H1 (cell line): Measurements from ENCODE around the gene SUCLG2. TPM values are rescaled to one million over a fixed set of nuclear protein-coding genes. Genes with fewer than 3 reads are reported as not detected.

Experiments used
- CTCF ChIA-PET: fragments of 300-600 bp; sonication (Branson Sonifier 250); formaldehyde crosslinking; loops from one replicate; lab custom pipeline; 2021; ENCODE audit not compliant: partially characterized antibody; lab: Charles Lee
- POLR2A ChIA-PET: fragments of 300-600 bp; sonication (Branson Sonifier 250); formaldehyde crosslinking; loops from one replicate; lab custom pipeline; 2021; ENCODE audit warnings: inconsistent platforms; ENCODE audit not compliant: partially characterized antibody; lab: Charles Lee
- DNase-seq, 2 experiments: peaks; one replicate each; pipeline versions ENCODE4 v3.0.0 to v3.0.0-alpha.2; 2010 to 2022; ENCODE audit warnings: low spot score in 2 of 2, low read depth in 1 of 2, mixed read lengths in 1 of 2
- FAIRE-seq: peaks from 2 replicates; lab custom pipeline; 2011; peaks lifted over from hg19 to GRCh38; lab: Jason Lieb, UNC
- H2AFZ ChIP-seq: 2 replicates; pipeline ENCODE4 v1.8.1; 2012; ENCODE audit warnings: low read length, inconsistent platforms
- H2AK5ac ChIP-seq: 2 replicates; pipeline ENCODE4 v1.6.1; 2013; ENCODE audit warnings: low read depth, low read length
- H2BK120ac ChIP-seq: replicated peaks from 2 replicates; pipeline ENCODE3; 2013; ENCODE audit warnings: low read depth, low read length, inconsistent platforms
- H2BK12ac ChIP-seq: 2 replicates; pipeline ENCODE4 v1.6.1; 2013; ENCODE audit warnings: low read depth, low read length
- H2BK15ac ChIP-seq: 2 replicates; pipeline ENCODE4 v1.6.1; 2013; ENCODE audit warnings: low read length
- H2BK20ac ChIP-seq: 2 replicates; pipeline ENCODE4 v1.6.1; 2013; ENCODE audit warnings: low read length
- H2BK5ac ChIP-seq: 2 replicates; pipeline ENCODE4 v1.6.1; 2013; ENCODE audit warnings: low read depth, low read length
- H3K14ac ChIP-seq: 2 replicates; pipeline ENCODE4 v1.6.1; 2013; ENCODE audit warnings: inconsistent platforms; ENCODE audit not compliant: insufficient read length
- H3K18ac ChIP-seq: 2 replicates; pipeline ENCODE4 v1.6.1; 2013; ENCODE audit warnings: low read length; ENCODE audit errors: extremely low read depth
- H3K23ac ChIP-seq: 2 replicates; pipeline ENCODE4 v1.6.1; 2013; ENCODE audit warnings: inconsistent platforms; ENCODE audit not compliant: insufficient read length
- H3K23me2 ChIP-seq: 2 replicates; pipeline ENCODE4 v1.6.1; 2013; ENCODE audit warnings: low read depth, low read length
- H3K27ac ChIP-seq: 2 replicates; pipeline ENCODE4 v1.6.1; 2011; ENCODE audit warnings: low read depth, low read length, inconsistent platforms
- H3K27me3 ChIP-seq, 4 experiments: replicated peaks in 1 of 4; 1 replicate in 1 of 4; 2 replicates in 3 of 4; pipeline versions ENCODE4 v1.6.1 to v1.8.1; 2011 to 2013; ENCODE audit warnings: low read length in 3 of 4, mild to moderate bottlenecking in 3 of 4, inconsistent platforms in 2 of 4, mixed read lengths in 2 of 4, moderate library complexity in 1 of 4; ENCODE audit not compliant: control insufficient read depth in 3 of 4, insufficient read depth in 3 of 4; ENCODE audit errors: extremely low read depth in 1 of 4
- H3K36me3 ChIP-seq, 4 experiments: 2 replicates each; pipeline versions ENCODE4 v1.6.1 to v1.8.1; 2011 to 2013; ENCODE audit warnings: mild to moderate bottlenecking in 4 of 4, low read length in 3 of 4, moderate library complexity in 2 of 4, control low read depth in 1 of 4, inconsistent platforms in 1 of 4; ENCODE audit not compliant: insufficient read depth in 4 of 4, control insufficient read depth in 2 of 4
- H3K4ac ChIP-seq: replicated peaks from 2 replicates; pipeline ENCODE3; 2013; ENCODE audit warnings: low read length, low read depth, mixed read lengths, inconsistent platforms; ENCODE audit not compliant: insufficient read length
- H3K4me1 ChIP-seq, 4 experiments: replicated peaks in 1 of 4; 1 replicate in 1 of 4; 2 replicates in 3 of 4; pipeline versions ENCODE4 v1.6.1 to v1.8.1; 2011 to 2013; ENCODE audit warnings: low read length in 3 of 4, inconsistent platforms in 2 of 4, mixed read lengths in 1 of 4; ENCODE audit not compliant: insufficient read depth in 4 of 4, control insufficient read depth in 3 of 4
- H3K4me2 ChIP-seq, 2 experiments: 2 replicates each; pipeline versions ENCODE4 v1.6.1 to v1.8.1; 2011 to 2013; ENCODE audit warnings: low read depth in 2 of 2, low read length in 2 of 2, control low read depth in 1 of 2, inconsistent platforms in 1 of 2, mild to moderate bottlenecking in 1 of 2; ENCODE audit not compliant: insufficient read depth in 1 of 2
- H3K4me3 ChIP-seq, 4 experiments: fragments of 200-600, 300-600 bp in 1 of 4; sonication (generic), shearing (Covaris generic), sonication (Bioruptor Twin) in 1 of 4; 2 replicates each; pipeline versions ENCODE4 v1.5.1 to v1.8.1; 2011 to 2016; ENCODE audit warnings: low read length in 4 of 4, low read depth in 3 of 4, control low read depth in 2 of 4, inconsistent platforms in 2 of 4, mild to moderate bottlenecking in 2 of 4, mixed read lengths in 1 of 4, moderate library complexity in 1 of 4; ENCODE audit not compliant: insufficient read depth in 2 of 4; ENCODE audit errors: extremely low read depth in 1 of 4
- H3K56ac ChIP-seq: replicated peaks from 2 replicates; pipeline ENCODE3; 2013; ENCODE audit warnings: low read depth, mild to moderate bottlenecking, mixed read lengths, low read length, inconsistent platforms; ENCODE audit not compliant: insufficient read length
- H3K79me1 ChIP-seq: 2 replicates; pipeline ENCODE4 v1.6.1; 2013; ENCODE audit warnings: low read depth, low read length, control low read depth
- H3K79me2 ChIP-seq, 2 experiments: 2 replicates each; pipeline versions ENCODE4 v1.6.1 to v1.8.1; 2012 to 2013; ENCODE audit warnings: low read length in 2 of 2, mild to moderate bottlenecking in 2 of 2, inconsistent platforms in 1 of 2; ENCODE audit not compliant: insufficient read depth in 2 of 2, control insufficient read depth in 1 of 2
- H3K9ac ChIP-seq, 4 experiments: replicated peaks in 1 of 4; 1 replicate in 1 of 4; 2 replicates in 3 of 4; pipeline versions ENCODE4 v1.6.1 to v1.8.1; 2011 to 2013; ENCODE audit warnings: low read depth in 3 of 4, low read length in 3 of 4, control low read depth in 2 of 4, mild to moderate bottlenecking in 2 of 4, moderate library complexity in 2 of 4, inconsistent platforms in 1 of 4; ENCODE audit errors: extremely low read depth in 1 of 4
- H3K9me3 ChIP-seq, 2 experiments: 2 replicates each; pipeline versions ENCODE4 v1.6.1 to v1.8.1; 2012 to 2013; ENCODE audit warnings: mild to moderate bottlenecking in 2 of 2, moderate library complexity in 2 of 2, control low read depth in 1 of 2, inconsistent platforms in 1 of 2, low read depth in 1 of 2, low read length in 1 of 2, mixed read lengths in 1 of 2; ENCODE audit not compliant: insufficient read depth in 2 of 2
- H4K20me1 ChIP-seq, 2 experiments: replicated peaks in 1 of 2; 2 replicates each; pipeline versions ENCODE3 to v1.8.1; 2011 to 2013; ENCODE audit warnings: inconsistent platforms in 2 of 2, low read length in 2 of 2, mild to moderate bottlenecking in 1 of 2; ENCODE audit not compliant: insufficient read depth in 2 of 2, control insufficient read depth in 1 of 2
- H4K5ac ChIP-seq: 2 replicates; pipeline ENCODE4 v1.6.1; 2013; ENCODE audit warnings: low read length, low read depth, mixed read lengths, inconsistent platforms; ENCODE audit not compliant: insufficient read length
- H4K8ac ChIP-seq: 2 replicates; pipeline ENCODE4 v1.8.0; 2013; ENCODE audit warnings: mild to moderate bottlenecking, moderate library complexity, low read length, inconsistent platforms; ENCODE audit not compliant: insufficient read depth; ENCODE audit errors: extremely low read depth
- H4K91ac ChIP-seq: replicated peaks from 2 replicates; pipeline ENCODE3; 2013; ENCODE audit warnings: low read length, mixed read lengths, inconsistent platforms; ENCODE audit not compliant: insufficient read length
- CEBPB ChIP-seq: IDR thresholded peaks from 2 replicates; pipeline ENCODE4 v1.6.1; 2012; ENCODE audit warnings: low read depth, low read length
- CHD1 ChIP-seq: IDR thresholded peaks from 2 replicates; pipeline ENCODE4 v1.6.1; 2012; ENCODE audit warnings: low read depth, low read length, improper control_type of control experiment
- CTBP2 ChIP-seq: IDR thresholded peaks from 2 replicates; pipeline ENCODE4 v1.7.0; 2011; ENCODE audit warnings: borderline replicate concordance, mild to moderate bottlenecking, moderate library complexity, mixed read lengths, low read length; ENCODE audit not compliant: insufficient read depth, insufficient read length
- CTCF ChIP-seq, 3 experiments: IDR thresholded peaks; 1 replicate in 2 of 3; 2 replicates in 1 of 3; pipeline versions ENCODE4 v1.5.1 to v1.6.1; 2011; ENCODE audit warnings: low read length in 3 of 3, mild to moderate bottlenecking in 3 of 3, inconsistent platforms in 2 of 3, low read depth in 1 of 3, moderate library complexity in 1 of 3; ENCODE audit not compliant: insufficient read depth in 1 of 3; ENCODE audit errors: control extremely low read depth in 1 of 3
- EGR1 ChIP-seq: IDR thresholded peaks from 2 replicates; pipeline ENCODE4 v1.6.1; 2011; ENCODE audit warnings: low read depth, low read length, borderline replicate concordance
- GABPA ChIP-seq: IDR thresholded peaks from 2 replicates; pipeline ENCODE4 v1.6.1; 2011; ENCODE audit warnings: mild to moderate bottlenecking, low read length, moderate library complexity, borderline replicate concordance; ENCODE audit not compliant: insufficient read depth
- KDM1A ChIP-seq: fragments of 200-600, 300-600 bp; sonication (generic); IDR thresholded peaks from 2 replicates; pipeline ENCODE4 v1.7.1; 2016; ENCODE audit warnings: mild to moderate bottlenecking, low read length, borderline replicate concordance
- POU5F1 ChIP-seq: IDR thresholded peaks from 2 replicates; pipeline ENCODE4 v1.6.1; 2011; ENCODE audit warnings: low read depth, mild to moderate bottlenecking, low read length, moderate library complexity
- SAP30 ChIP-seq: fragments of 300-600 bp; sonication (generic); IDR thresholded peaks from 2 replicates; pipeline ENCODE4 v1.7.1; 2012; ENCODE audit warnings: low read length, moderate library complexity, mild to moderate bottlenecking, inconsistent platforms; ENCODE audit not compliant: insufficient read depth, insufficient replicate concordance
- SIX5 ChIP-seq: IDR thresholded peaks from 2 replicates; pipeline ENCODE4 v1.6.1; 2011; ENCODE audit warnings: mild to moderate bottlenecking, low read depth, low read length
- SUZ12 ChIP-seq: fragments of 200-600 bp; sonication (generic); IDR thresholded peaks from 2 replicates; pipeline ENCODE4 v1.6.1; 2012; ENCODE audit warnings: mild to moderate bottlenecking, inconsistent platforms, low read length, moderate library complexity, mixed read lengths
- WGBS, 2 experiments: shearing (Covaris generic) in 1 of 2; methylation state at CpG; one replicate each; pipeline versions ENCODE4 v1.1.6 to v1.1.7; 2013 to 2015; ENCODE audit warnings: low lambda C conversion rate in 2 of 2, mixed read lengths in 2 of 2, inconsistent platforms in 1 of 2, low coverage in 1 of 2, missing lambda C conversion rate in 1 of 2; ENCODE audit not compliant: insufficient replicate concordance in 2 of 2, insufficient coverage in 1 of 2, insufficient read length in 1 of 2; ENCODE audit errors: extremely low coverage in 1 of 2, missing lambda C conversion rate in 1 of 2; 5-methylcytosine and 5-hydroxymethylcytosine counted together
- polyA plus RNA-seq, 7 experiments: library from polyadenylated mRNA; depleted of rRNA in 3 of 7; stranded (reverse) in 5 of 7; unstranded in 2 of 7; fragments of >200 nt in 5 of 7; fragments of 200-250 nt in 2 of 7; gene quantifications; 1 replicate in 5 of 7; 2 replicates in 1 of 7; 4 replicates in 1 of 7; pipeline versions ENCODE4 v1.2.1 to v1.2.3, GENCODE V29; 2011 to 2013; ENCODE audit warnings: missing spikeins in 2 of 7, mixed read lengths in 2 of 7
- total RNA-seq: library from RNA; stranded (reverse); fragmentation: NEBNext Ultra II Directional; extraction: Animal tissue kit (Norgen Biotek cat#: 25700); gene quantifications from 2 replicates; pipeline ENCODE4 v1.2.1, GENCODE V29; 2021

SUCLG2 gene
- total and polyA plus RNA-seq, 2 of the 8 experiments (the other 6 are each of a cell fraction or from before 2014, with no cell fraction given): 12.9 to 46.2 TPM

DNA sequence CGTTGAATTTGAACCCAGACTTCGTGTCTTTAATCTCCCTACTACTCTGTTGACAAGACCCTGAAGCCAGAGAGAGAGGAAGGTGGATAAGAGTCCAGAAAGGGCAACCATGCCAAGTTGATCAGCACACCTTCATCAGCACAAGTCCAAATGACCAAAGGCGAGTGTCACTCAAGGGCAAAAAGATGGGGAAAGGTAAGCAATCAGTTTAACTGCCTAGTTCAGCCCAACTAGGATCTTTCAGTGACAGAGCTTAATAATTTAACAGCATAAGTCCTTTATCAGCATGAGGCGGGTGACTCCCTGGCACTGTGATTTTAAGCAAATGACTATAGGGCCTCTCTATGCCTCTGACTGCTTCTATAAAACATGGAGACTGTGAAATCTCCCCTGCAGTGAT, 6.2 kb downstream of the SUCLG2 start:
- Histone ChIP-seq H2BK5ac (no peak overlapping the region), H3K4me3 (no peak overlapping the region), H2AFZ (no peak overlapping the region), H3K36me3 (peaks cover 0 to 3% (median 0%) of the 10 kb centered on the region in 4 experiments; a peak in 2 of 8 replicates), H3K4me2 (no peak overlapping the region), H3K56ac (no peak overlapping the region), H2BK20ac (no peak overlapping the region), H4K5ac (no peak overlapping the region), H3K27me3 (no peaks in the 10 kb centered on the region), H3K4ac (no peak overlapping the region), H2BK12ac (no peak overlapping the region), H4K91ac (no peak overlapping the region), H3K23ac (no peak overlapping the region), H3K14ac (no peak overlapping the region), H3K23me2 (no peaks in the 10 kb centered on the region), H3K9ac (no peak overlapping the region), H2AK5ac (no peak overlapping the region), H3K79me1 (peaks cover 2% of the 10 kb centered on the region; the same call in 1 of the 2 replicates), H2BK15ac (no peak overlapping the region), H2BK120ac (no peak overlapping the region), H3K18ac (no peak overlapping the region), H4K20me1 (no peaks in the 10 kb centered on the region), H3K27ac (no peak overlapping the region), H3K9me3 (no peaks in the 10 kb centered on the region), H3K79me2 (peaks cover 0 to 30% of the 10 kb centered on the region in 2 experiments; a peak in 2 of 4 replicates), H4K8ac (no peak overlapping the region), H3K4me1 (peaks cover 0 to 5% (median 1%) of the 10 kb centered on the region in 4 experiments; a peak in 2 of 7 replicates)
- DNase-seq (no peak), FAIRE-seq (no peak)
- 86% methylated on average over 4 of the region's 4 CpGs; no CpG with 5 or more reads in 1 of the 2 experiments for WGBS, 2 experiments
- ChIA-PET CTCF (interaction anchor here (0.7 kb wide), 1 partner anchor 184 kb away, joined by 3 read pairs; no protein-coding TSS in a partner anchor), POLR2A (no interaction called here)
- TF ChIP-seq SIX5: no peak
- no peak for TF ChIP-seq KDM1A
- TF ChIP-seq CTCF (IDR thresholded peaks at IDR 0.05; ENCODE audit: control extremely low read depth in 1 of 3, insufficient read depth in 1 of 3, low read depth in 1 of 3, low read length in 3 of 3): no peak
- no peak for TF ChIP-seq SAP30
- no peak for TF ChIP-seq GABPA
- no peak for TF ChIP-seq CEBPB
- no peak for TF ChIP-seq CTBP2
- TF ChIP-seq SUZ12: no peak
- no peak for TF ChIP-seq POU5F1
- no peak for TF ChIP-seq EGR1
- TF ChIP-seq CHD1: no peak
